Activated naive CD8-positive, alpha-beta T cell treated with anti-CD3 and anti-CD28 coated beads, Interleukin-2, amount 10 ng/mL, durations not matched to agents 7 days and 5 days (primary cell): ENCODE data around the gene CORO2B. TPM values are rescaled to one million over a fixed set of nuclear protein-coding genes. Genes with fewer than 3 reads are reported as not detected.

Experiments used
- ATAC-seq: fragments of 150-1000 bp; cut with Tn5 transposase; one replicate; pipeline ENCODE4 v1.10.0; 2021; ENCODE audit warnings: low read depth, moderate library complexity
- POLR2A ChIA-PET: fragments of 350-600 bp; sonication (Branson Sonifier 250); formaldehyde crosslinking; loops from one replicate; lab custom pipeline; 2021; ENCODE audit warnings: antibody characterized with exemption; lab: Charles Lee
- DNase-seq: peaks from one replicate; pipeline ENCODE4 v3.0.0; 2021
- H3K27ac Mint-ChIP-seq: one replicate; pipeline ENCODE4 v1.8.0; 2022; ENCODE audit warnings: mild to moderate bottlenecking, mixed read lengths
- H3K27me3 Mint-ChIP-seq: one replicate; pipeline ENCODE4 v1.8.0; 2022; ENCODE audit warnings: mild to moderate bottlenecking, moderate library complexity, mixed read lengths
- H3K36me3 Mint-ChIP-seq: one replicate; pipeline ENCODE4 v1.8.0; 2021; ENCODE audit warnings: mild to moderate bottlenecking, mixed read lengths
- H3K4me1 Mint-ChIP-seq: one replicate; pipeline ENCODE4 v1.8.0; 2021; ENCODE audit warnings: mixed read lengths
- H3K4me3 Mint-ChIP-seq: one replicate; pipeline ENCODE4 v1.8.0; 2022; ENCODE audit warnings: mild to moderate bottlenecking, moderate library complexity, mixed read lengths
- H3K9me3 Mint-ChIP-seq: one replicate; pipeline ENCODE4 v1.8.0; 2021; ENCODE audit warnings: mixed read lengths
- total RNA-seq, 2 experiments: library from RNA; stranded (reverse); gene quantifications; one replicate each; pipeline ENCODE4 v1.2.3, GENCODE V29; 2021

CORO2B gene
- total RNA-seq, 2 experiments from 2014 or later, result not detected

- ATAC-seq, result no peak
- DNase-seq, result no peak
- POLR2A ChIA-PET, result no interaction called here
- Mint-ChIP-seq H3K36me3 (no peaks in the 10 kb centered on the region), H3K27ac (no peak overlapping the region), H3K4me3 (no peak overlapping the region), H3K9me3 (no peaks in the 10 kb centered on the region), H3K27me3 (peaks cover 13% of the 10 kb centered on the region), H3K4me1 (peaks cover 4% of the 10 kb centered on the region)
Observed at GRCh38 chr15:68594533-68595259, 15.9 kb downstream of the CORO2B start.

GRCh38 chr15:68595260-68595564 lies 16.4 kb downstream of the CORO2B start:
- H3K9me3 Mint-ChIP-seq, result no peaks in the 10 kb centered on the region
- H3K36me3 Mint-ChIP-seq, result no peaks in the 10 kb centered on the region
- ATAC-seq (no peak), DNase-seq (no peak)
- peaks cover 13% of the 10 kb centered on the region for H3K27me3 Mint-ChIP-seq
- peaks cover 4% of the 10 kb centered on the region for H3K4me1 Mint-ChIP-seq
- H3K27ac Mint-ChIP-seq, result no peak overlapping the region
- no peak overlapping the region for H3K4me3 Mint-ChIP-seq
- POLR2A ChIA-PET, result no interaction called here

GRCh38 chr15:68595761-68596160 lies 17.0 kb downstream of the CORO2B start:
- no peak for DNase-seq
- Mint-ChIP-seq H3K4me1 (peaks cover 4% of the 10 kb centered on the region), H3K9me3 (no peaks in the 10 kb centered on the region), H3K4me3 (no peak overlapping the region), H3K27me3 (peaks cover 13% of the 10 kb centered on the region), H3K27ac (no peak overlapping the region), H3K36me3 (no peaks in the 10 kb centered on the region)
- POLR2A ChIA-PET, result no interaction called here
- ATAC-seq, result no peak

- H3K9me3 Mint-ChIP-seq, result no peaks in the 10 kb centered on the region
- H3K27me3 Mint-ChIP-seq, result peaks cover 15% of the 10 kb centered on the region
- ATAC-seq, result no peak
- POLR2A ChIA-PET, result no interaction called here
- H3K4me3 Mint-ChIP-seq, result no peak overlapping the region
- peaks cover 4% of the 10 kb centered on the region for H3K4me1 Mint-ChIP-seq
- no peak for DNase-seq
- no peak overlapping the region for H3K27ac Mint-ChIP-seq
- no peaks in the 10 kb centered on the region for H3K36me3 Mint-ChIP-seq
Observed at GRCh38 chr15:68596691-68597090, 17.9 kb downstream of the CORO2B start.

- H3K9me3 Mint-ChIP-seq, result no peaks in the 10 kb centered on the region
- peaks cover 10% of the 10 kb centered on the region for H3K27me3 Mint-ChIP-seq
- H3K36me3 Mint-ChIP-seq, result no peaks in the 10 kb centered on the region
- no peak overlapping the region for H3K4me3 Mint-ChIP-seq
- ATAC-seq, result no peak
- peaks cover 4% of the 10 kb centered on the region for H3K4me1 Mint-ChIP-seq
- H3K27ac Mint-ChIP-seq, result no peak overlapping the region
- POLR2A ChIA-PET, result no interaction called here
- no peak for DNase-seq
Observed at GRCh38 chr15:68597581-68597980, 18.8 kb downstream of the CORO2B start.

GRCh38 chr15:68598171-68599152 lies 19.7 kb downstream of the CORO2B start:
- no peaks in the 10 kb centered on the region for H3K9me3 Mint-ChIP-seq
- ATAC-seq, result no peak
- peaks cover 12% of the 10 kb centered on the region for H3K27me3 Mint-ChIP-seq
- H3K27ac Mint-ChIP-seq, result no peak overlapping the region
- no peak overlapping the region for H3K4me3 Mint-ChIP-seq
- POLR2A ChIA-PET, result no interaction called here
- no peak for DNase-seq
- H3K4me1 Mint-ChIP-seq, result peaks cover 4% of the 10 kb centered on the region
- no peaks in the 10 kb centered on the region for H3K36me3 Mint-ChIP-seq

- Mint-ChIP-seq H3K36me3 (no peaks in the 10 kb centered on the region), H3K27ac (no peak overlapping the region), H3K4me3 (no peak overlapping the region), H3K4me1 (no peaks in the 10 kb centered on the region), H3K27me3 (peaks cover 9% of the 10 kb centered on the region), H3K9me3 (no peaks in the 10 kb centered on the region)
- no peak for DNase-seq
- no peak for ATAC-seq
- POLR2A ChIA-PET, result no interaction called here
Observed at GRCh38 chr15:68599153-68599545, 20.4 kb downstream of the CORO2B start.

- peaks cover 9% of the 10 kb centered on the region for H3K27me3 Mint-ChIP-seq
- H3K4me1 Mint-ChIP-seq, result no peaks in the 10 kb centered on the region
- H3K4me3 Mint-ChIP-seq, result no peak overlapping the region
- no peaks in the 10 kb centered on the region for H3K9me3 Mint-ChIP-seq
- POLR2A ChIA-PET, result no interaction called here
- ATAC-seq (no peak), DNase-seq (no peak)
- no peaks in the 10 kb centered on the region for H3K36me3 Mint-ChIP-seq
- no peak overlapping the region for H3K27ac Mint-ChIP-seq
Observed at GRCh38 chr15:68599560-68600071, 20.8 kb downstream of the CORO2B start.

GRCh38 chr15:68601206-68602197 lies 22.7 kb downstream of the CORO2B start:
- no peak overlapping the region for H3K27ac Mint-ChIP-seq
- H3K36me3 Mint-ChIP-seq, result no peaks in the 10 kb centered on the region
- H3K4me1 Mint-ChIP-seq, result no peaks in the 10 kb centered on the region
- no peaks in the 10 kb centered on the region for H3K9me3 Mint-ChIP-seq
- POLR2A ChIA-PET, result no interaction called here
- H3K27me3 Mint-ChIP-seq, result peaks cover 14% of the 10 kb centered on the region
- no peak overlapping the region for H3K4me3 Mint-ChIP-seq
- ATAC-seq, result no peak
- no peak for DNase-seq

- Mint-ChIP-seq H3K4me1 (no peaks in the 10 kb centered on the region), H3K27ac (no peak overlapping the region), H3K9me3 (no peaks in the 10 kb centered on the region), H3K27me3 (peaks cover 14% of the 10 kb centered on the region), H3K4me3 (no peak overlapping the region), H3K36me3 (no peaks in the 10 kb centered on the region)
- POLR2A ChIA-PET, result no interaction called here
- no peak for ATAC-seq
- no peak for DNase-seq
Observed at GRCh38 chr15:68602459-68603215, 23.8 kb downstream of the CORO2B start.

GRCh38 chr15:68603216-68603595 lies 24.4 kb downstream of the CORO2B start:
- Mint-ChIP-seq H3K27ac (no peak overlapping the region), H3K4me1 (no peaks in the 10 kb centered on the region), H3K4me3 (no peak overlapping the region), H3K9me3 (no peaks in the 10 kb centered on the region), H3K36me3 (no peaks in the 10 kb centered on the region), H3K27me3 (peaks cover 14% of the 10 kb centered on the region)
- ATAC-seq (no peak), DNase-seq (no peak)
- POLR2A ChIA-PET, result no interaction called here

GRCh38 chr15:68603951-68604350 lies 25.2 kb downstream of the CORO2B start:
- POLR2A ChIA-PET, result no interaction called here
- Mint-ChIP-seq H3K27me3 (peaks cover 14% of the 10 kb centered on the region), H3K4me1 (no peaks in the 10 kb centered on the region), H3K4me3 (no peak overlapping the region), H3K27ac (no peak overlapping the region), H3K36me3 (no peaks in the 10 kb centered on the region), H3K9me3 (no peaks in the 10 kb centered on the region)
- ATAC-seq (no peak), DNase-seq (no peak)
